ENCODE data around the gene C20orf144. TPM values are rescaled to one million over a fixed set of nuclear protein-coding genes. Genes with fewer than 3 reads are reported as not detected.

The C20orf144 gene
- under 0.01 TPM in 1 of 2 replicates, not detected in the other for total RNA-seq

GRCh38 chr20:33662172-33662571, at the start of gene C20orf144:
Gene C20orf144 (plus strand): TSS chr20:33662327. CDS start chr20:33662346, 19 bp downstream.

GRCh38 chr20:33666293-33667244, 4.4 kb downstream of the C20orf144 start, which contains the start of gene ACTL10:
Gene ACTL10 (plus strand): TSS chr20:33666943. CDS start chr20:33667498, 555 bp downstream.

GRCh38 chr20:33674294-33675135, 12.4 kb downstream of the C20orf144 start, which contains the start of gene NECAB3:
Gene NECAB3 (minus strand): TSS chr20:33674428. CDS start chr20:33674352, 76 bp downstream.

GRCh38 chr20:33686100-33686983, 24.2 kb downstream of the C20orf144 start, which contains the start of gene E2F1:
Gene E2F1 (minus strand): TSS chr20:33686385. CDS start chr20:33686264, 121 bp downstream.

Other genes starting within 250 kb of the C20orf144 start
- gene SNTA1, start 218.6 kb upstream of the C20orf144 start, total RNA-seq: 5.5 and 9.2 TPM in 2 replicates
- gene CBFA2T2, start 172.2 kb upstream of the C20orf144 start, total RNA-seq: 5.5 and 12.2 TPM in 2 replicates
- gene ACTL10, start 4.6 kb downstream of the C20orf144 start, total RNA-seq: 1.4 and 1.7 TPM in 2 replicates
- 8.2 and 10.5 TPM in 2 replicates for gene NECAB3, start 12.1 kb downstream of the C20orf144 start, total RNA-seq
- gene E2F1, start 24.1 kb downstream of the C20orf144 start, total RNA-seq: 0.34 and 0.36 TPM in 2 replicates
- gene PXMP4, start 58.0 kb downstream of the C20orf144 start, total RNA-seq: 3.8 and 7.8 TPM in 2 replicates
- gene ZNF341, start 69.7 kb downstream of the C20orf144 start, total RNA-seq: 0.68 and 1.3 TPM in 2 replicates
- gene CHMP4B, start 149.0 kb downstream of the C20orf144 start, total RNA-seq: 18.5 and 48.1 TPM in 2 replicates